ENCODE data around the gene MRPS31. TPM values are rescaled to one million over a fixed set of nuclear protein-coding genes. Genes with fewer than 3 reads are reported as not detected.
"Not testable (repeated sequence)": the region's sequence is repeated elsewhere in the genome, so short reads cannot be mapped to it uniquely, and the experiment has no call there.

Gene MRPS31
- total RNA-seq, 4 donors from 2014 or later = 26.9 to 34.9 (median 32.3) TPM

- peak within 1 kb of the TSS; percentile 81 to 93 (median 91) for H3K27ac ChIP-seq
- H3K4me3 ChIP-seq (replicated peaks in 1 of 3) = peak within 1 kb of the TSS; percentile 10 to 74 (median 46)
- H3K4me1 ChIP-seq = peaks cover 35 to 39% of the 10 kb centered on the region in 2 donors
- intact Hi-C loops (cut with DNase I) = loop anchor here (10.0 kb wide), 1 partner anchor 135 kb away; no protein-coding TSS in a partner anchor
- TF ChIP-seq POLR2A (IDR thresholded peaks at IDR 0.05) (peak in 1 of 2 donors; percentile 92), CTCF (IDR thresholded peaks at IDR 0.05) (peak in 3 of 6 experiments; percentile 58 to 62 (median 59))
- no peaks in the 10 kb centered on the region for H3K27me3 ChIP-seq
- H3K36me3 ChIP-seq = no peaks in the 10 kb centered on the region
- 0 to 4% methylated on average over 11 to 24 of the region's 101 CpGs for WGBS, 2 donors
- no peaks in the 10 kb centered on the region for H3K9me3 ChIP-seq
- DNase-seq = peak; percentile 91 to 93
These were observed 18.5 kb upstream of the MRPS31 start, which contains the start of gene SLC25A15 for GRCh38 chr13:40789275-40790153. TSS of gene SLC25A15 (plus strand) at chr13:40789611. CDS start at chr13:40793227, 3,616 bp downstream.

GRCh38 chr13:40788540-40789274, 17.7 kb upstream of the MRPS31 start:
- H3K27me3 ChIP-seq; H3K36me3 ChIP-seq; H3K9me3 ChIP-seq; DNase-seq; intact Hi-C loops (cut with DNase I): not testable (repeated sequence)
- Histone ChIP-seq H3K27ac (peak overlapping the region; percentile 81 to 93 (median 91)), H3K4me1 (peaks cover 43 to 46% of the 10 kb centered on the region in 2 donors), H3K4me3 (replicated peaks in 1 of 3) (peak overlapping the region; percentile 10 to 74 (median 46))
- WGBS, 2 donors = 65 to 67% methylated on average over 18 of the region's 18 CpGs

GRCh38 chr13:40787062-40787461, 16.1 kb upstream of the MRPS31 start:
- intact Hi-C loops (cut with DNase I) = no loop called here

GRCh38 chr13:40786568-40786996, 15.6 kb upstream of the MRPS31 start:
- WGBS, 2 donors = 87 to 89% methylated on average over 4 of the region's 4 CpGs
- intact Hi-C loops (cut with DNase I) = no loop called here
- no peaks in the 10 kb centered on the region for H3K27me3 ChIP-seq
- H3K27ac ChIP-seq = peak overlapping the region in 2 of 3 donors; percentile 84 to 93
- TF ChIP-seq POLR2A (IDR thresholded peaks at IDR 0.05) (no peak), CTCF (IDR thresholded peaks at IDR 0.05) (no peak)
- H3K4me1 ChIP-seq = peaks cover 38% of the 10 kb centered on the region in 2 donors
- DNase-seq = no peak
- H3K36me3 ChIP-seq = no peaks in the 10 kb centered on the region
- H3K9me3 ChIP-seq = no peaks in the 10 kb centered on the region
- no peak overlapping the region for H3K4me3 ChIP-seq (replicated peaks in 1 of 3)

More at GRCh38 chr13:40787062-40787461, 16.1 kb upstream of the MRPS31 start:
- TF ChIP-seq CTCF (IDR thresholded peaks at IDR 0.05) = no peak
- no peak for TF ChIP-seq POLR2A (IDR thresholded peaks at IDR 0.05)
- Histone ChIP-seq H3K27ac (peak overlapping the region in 2 of 3 donors; percentile 84 to 93), H3K4me1 (peaks cover 38 to 39% of the 10 kb centered on the region in 2 donors), H3K9me3 (no peaks in the 10 kb centered on the region), H3K36me3 (no peaks in the 10 kb centered on the region), H3K4me3 (replicated peaks in 1 of 3) (no peak overlapping the region), H3K27me3 (no peaks in the 10 kb centered on the region)
- 86 to 92% methylated on average over 5 of the region's 5 CpGs for WGBS, 2 donors
- no peak for DNase-seq

GRCh38 chr13:40784540-40784939, 13.6 kb upstream of the MRPS31 start:
- WGBS, 2 donors = 42 to 55% methylated on average over 4 of the region's 4 CpGs
- Histone ChIP-seq H3K4me3 (replicated peaks in 1 of 3) (no peak overlapping the region), H3K9me3 (no peaks in the 10 kb centered on the region), H3K27ac (peak overlapping the region; percentile 84 to 93 (median 86)), H3K27me3 (no peaks in the 10 kb centered on the region), H3K36me3 (no peaks in the 10 kb centered on the region), H3K4me1 (peaks cover 35 to 43% of the 10 kb centered on the region in 2 donors)
- intact Hi-C loops (cut with DNase I) = no loop called here
- DNase-seq = peak; percentile 80 to 82
- no peak for TF ChIP-seq POLR2A (IDR thresholded peaks at IDR 0.05)
- TF ChIP-seq CTCF (IDR thresholded peaks at IDR 0.05) = no peak

- DNase-seq; H3K4me3 ChIP-seq (replicated peaks in 1 of 3); intact Hi-C loops (cut with DNase I); H3K36me3 ChIP-seq; H3K9me3 ChIP-seq; H3K27me3 ChIP-seq: not testable (repeated sequence)
- 79 to 95% methylated on average over 1 of the region's 1 CpG for WGBS, 2 donors
- H3K27ac ChIP-seq = peak overlapping the region in 1 of 3 donors; percentile 93
- peaks cover 36 to 50% of the 10 kb centered on the region in 2 donors for H3K4me1 ChIP-seq
These were observed 12.0 kb upstream of the MRPS31 start for GRCh38 chr13:40782971-40783370.

All from thyroid gland (tissue), 4 donors.